Measurements from ENCODE around the gene ZNF474. TPM values are rescaled to one million over a fixed set of nuclear protein-coding genes. Genes with fewer than 3 reads are reported as not detected.

Gene ZNF474
- total and polyA plus RNA-seq, 7 donors = 0.05 to 0.77 (median 0.16) TPM; not detected in 2

DNA sequence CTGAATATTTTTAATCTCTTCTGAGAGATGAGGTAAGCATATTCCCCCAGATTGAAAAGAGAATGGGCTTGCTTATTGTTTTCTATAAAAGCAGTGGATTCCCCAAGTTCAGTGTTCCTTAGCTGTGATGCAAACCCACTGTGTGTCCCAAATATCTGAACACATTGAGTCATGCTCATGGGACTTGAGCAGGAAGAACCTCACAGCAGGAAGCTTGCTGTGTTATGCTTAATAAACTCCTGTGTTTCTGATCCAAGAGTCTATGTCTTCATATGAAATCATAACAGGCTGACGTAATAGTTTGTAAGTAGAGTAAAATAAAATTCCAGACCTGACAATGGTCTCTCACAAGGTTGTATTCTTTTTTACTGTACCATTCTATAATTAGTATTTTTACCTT, 26.5 kb upstream of the ZNF474 start:
- Histone ChIP-seq H3K4me1 (no peaks in the 10 kb centered on the region), H3K9me3 (no peaks in the 10 kb centered on the region), H3K36me3 (ENCODE audit: insufficient read depth in 1 of 2, low read depth in 1 of 2) (no peaks in the 10 kb centered on the region), H3K27ac (no peak overlapping the region), H3K4me3 (no peak overlapping the region), H3K27me3 (ENCODE audit: insufficient read depth in 3 of 3, low read length in 2 of 3) (no peaks in the 10 kb centered on the region)
- intact Hi-C loops (cut with DNase I) = no loop called here
- 41 to 65% (median 49%) methylated on average over 1 of the region's 1 CpG for WGBS, 3 donors
- TF ChIP-seq, protein P1, sequence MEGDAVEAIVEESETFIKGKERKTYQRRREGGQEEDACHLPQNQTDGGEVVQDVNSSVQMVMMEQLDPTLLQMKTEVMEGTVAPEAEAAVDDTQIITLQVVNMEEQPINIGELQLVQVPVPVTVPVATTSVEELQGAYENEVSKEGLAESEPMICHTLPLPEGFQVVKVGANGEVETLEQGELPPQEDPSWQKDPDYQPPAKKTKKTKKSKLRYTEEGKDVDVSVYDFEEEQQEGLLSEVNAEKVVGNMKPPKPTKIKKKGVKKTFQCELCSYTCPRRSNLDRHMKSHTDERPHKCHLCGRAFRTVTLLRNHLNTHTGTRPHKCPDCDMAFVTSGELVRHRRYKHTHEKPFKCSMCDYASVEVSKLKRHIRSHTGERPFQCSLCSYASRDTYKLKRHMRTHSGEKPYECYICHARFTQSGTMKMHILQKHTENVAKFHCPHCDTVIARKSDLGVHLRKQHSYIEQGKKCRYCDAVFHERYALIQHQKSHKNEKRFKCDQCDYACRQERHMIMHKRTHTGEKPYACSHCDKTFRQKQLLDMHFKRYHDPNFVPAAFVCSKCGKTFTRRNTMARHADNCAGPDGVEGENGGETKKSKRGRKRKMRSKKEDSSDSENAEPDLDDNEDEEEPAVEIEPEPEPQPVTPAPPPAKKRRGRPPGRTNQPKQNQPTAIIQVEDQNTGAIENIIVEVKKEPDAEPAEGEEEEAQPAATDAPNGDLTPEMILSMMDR (IDR thresholded peaks at IDR 0.05) = no peak
- DNase-seq (no peak), ATAC-seq (no peak)

DNA sequence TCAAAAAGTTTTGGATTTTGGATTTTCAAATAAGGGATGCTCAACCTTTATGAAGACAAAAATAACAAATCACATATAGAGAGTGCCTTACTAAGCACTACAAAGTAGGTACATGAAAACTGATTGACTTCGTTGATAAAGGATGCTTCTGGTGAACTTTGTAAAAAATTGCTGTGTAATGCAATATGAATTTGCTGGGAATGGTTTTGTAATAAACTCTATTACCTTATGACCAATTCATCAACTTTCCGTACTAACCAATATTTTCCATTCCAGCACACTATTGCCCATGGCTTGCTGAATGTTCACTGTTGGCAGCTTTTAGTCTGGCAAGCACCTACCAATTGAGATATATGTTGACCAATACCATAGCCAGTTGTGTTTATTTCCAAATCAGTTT, 23.4 kb upstream of the ZNF474 start:
- H3K4me3 ChIP-seq = no peak overlapping the region
- no peaks in the 10 kb centered on the region for H3K4me1 ChIP-seq
- WGBS, 3 donors = 83 to 95% (median 90%) methylated on average over 2 of the region's 2 CpGs
- no peak for ATAC-seq
- H3K27me3 ChIP-seq (ENCODE audit: insufficient read depth in 3 of 3, low read length in 2 of 3) = no peaks in the 10 kb centered on the region
- no peak for DNase-seq
- H3K9me3 ChIP-seq = no peaks in the 10 kb centered on the region
- H3K27ac ChIP-seq = no peak overlapping the region
- intact Hi-C loops (cut with DNase I) = no loop called here
- H3K36me3 ChIP-seq (ENCODE audit: insufficient read depth in 1 of 2, low read depth in 1 of 2) = no peaks in the 10 kb centered on the region
- TF ChIP-seq, protein P1 (IDR thresholded peaks at IDR 0.05) = no peak

DNA sequence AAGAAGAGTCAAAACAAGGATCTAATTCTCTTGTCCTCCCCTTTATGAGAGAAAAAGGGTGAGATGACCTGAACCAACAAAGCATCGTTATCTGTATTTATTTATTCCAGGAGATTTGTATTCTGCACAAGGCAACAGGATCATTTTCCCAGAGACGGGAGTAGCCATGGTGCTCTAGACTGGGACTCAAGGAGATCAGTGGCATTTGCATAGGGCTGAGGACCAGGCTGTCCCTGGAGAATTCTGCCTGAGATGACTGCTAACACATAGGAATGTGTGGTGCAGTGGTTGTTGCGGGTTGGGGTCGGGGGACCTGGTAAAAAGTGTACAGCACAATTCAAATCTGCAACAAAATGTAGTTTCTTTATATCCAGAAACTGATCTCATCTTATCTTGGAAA, 22.3 kb upstream of the ZNF474 start:
- ATAC-seq = no peak
- 82 to 87% (median 85%) methylated on average over 4 of the region's 4 CpGs for WGBS, 3 donors
- intact Hi-C loops (cut with DNase I) = no loop called here

DNA sequence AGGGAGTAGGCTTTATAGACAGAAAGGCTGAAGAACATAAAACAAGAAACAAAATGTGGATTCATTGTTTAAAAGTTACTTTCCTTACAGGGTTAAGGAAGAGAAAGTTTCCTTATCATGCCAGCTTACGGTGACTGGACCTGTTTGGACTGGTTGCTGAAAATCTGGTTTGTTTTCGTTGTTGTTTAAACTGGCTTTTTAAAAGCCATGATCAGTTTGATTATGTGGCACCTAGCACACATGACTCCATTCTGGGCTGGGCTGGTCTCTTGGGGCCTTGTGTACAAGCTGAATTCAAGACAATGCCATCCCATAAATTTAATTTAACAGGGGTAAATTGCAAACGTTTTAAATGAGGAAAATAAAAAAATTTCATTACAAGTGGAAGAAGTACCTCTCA, 18.4 kb upstream of the ZNF474 start:
- ATAC-seq (no peak), DNase-seq (no peak)
- WGBS, 3 donors = 39 to 57% (median 44%) methylated on average over 3 of the region's 3 CpGs
- Histone ChIP-seq H3K36me3 (ENCODE audit: insufficient read depth in 1 of 2, low read depth in 1 of 2) (no peaks in the 10 kb centered on the region), H3K4me1 (no peaks in the 10 kb centered on the region), H3K27me3 (ENCODE audit: insufficient read depth in 3 of 3, low read length in 2 of 3) (no peaks in the 10 kb centered on the region), H3K4me3 (no peak overlapping the region), H3K27ac (no peak overlapping the region), H3K9me3 (no peaks in the 10 kb centered on the region)
- TF ChIP-seq, protein P1 (IDR thresholded peaks at IDR 0.05) = no peak
- intact Hi-C loops (cut with DNase I) = no loop called here

More for the DNA sequence above, 22.3 kb upstream of the ZNF474 start:
- Histone ChIP-seq H3K4me1 (no peaks in the 10 kb centered on the region), H3K36me3 (ENCODE audit: insufficient read depth in 1 of 2, low read depth in 1 of 2) (no peaks in the 10 kb centered on the region), H3K9me3 (no peaks in the 10 kb centered on the region), H3K27me3 (ENCODE audit: insufficient read depth in 3 of 3, low read length in 2 of 3) (no peaks in the 10 kb centered on the region), H3K27ac (no peak overlapping the region), H3K4me3 (no peak overlapping the region)
- no peak for DNase-seq
- TF ChIP-seq, protein P1 (IDR thresholded peaks at IDR 0.05) = no peak

DNA sequence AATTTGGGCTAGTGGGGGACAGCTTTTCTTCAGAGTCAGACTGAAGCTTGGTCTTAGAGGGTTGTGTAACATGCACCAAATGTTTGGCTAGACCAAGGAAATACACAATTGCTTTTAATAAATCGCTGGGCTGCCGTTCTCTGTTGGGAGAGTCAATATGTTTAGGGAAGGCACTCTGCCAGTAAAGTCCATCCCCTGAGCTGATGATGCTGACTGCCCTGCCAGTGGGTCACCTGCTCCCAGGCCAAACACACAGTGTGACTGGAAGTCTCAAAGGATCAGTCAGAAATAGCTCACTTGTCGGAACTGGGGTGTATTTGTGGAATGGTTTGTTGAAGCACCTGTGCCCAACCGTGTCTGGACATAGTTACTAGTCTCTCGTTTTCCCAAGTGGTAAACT, 17.9 kb upstream of the ZNF474 start:
- Histone ChIP-seq H3K36me3 (ENCODE audit: insufficient read depth in 1 of 2, low read depth in 1 of 2) (no peaks in the 10 kb centered on the region), H3K27ac (no peak overlapping the region)
- no peak for DNase-seq

More for the DNA sequence above, 17.9 kb upstream of the ZNF474 start:
- 36 to 51% (median 47%) methylated on average over 5 of the region's 5 CpGs for WGBS, 3 donors
- no peak overlapping the region for H3K4me3 ChIP-seq
- TF ChIP-seq, protein P1 (IDR thresholded peaks at IDR 0.05) = no peak
- no peaks in the 10 kb centered on the region for H3K27me3 ChIP-seq (ENCODE audit: insufficient read depth in 3 of 3, low read length in 2 of 3)
- H3K4me1 ChIP-seq = no peaks in the 10 kb centered on the region
- no peaks in the 10 kb centered on the region for H3K9me3 ChIP-seq
- intact Hi-C loops (cut with DNase I) = no loop called here
- no peak for ATAC-seq

All from psoas muscle (tissue), 8 donors.